ENCODE data around the gene TM4SF20.

The TM4SF20 gene

GRCh38 chr2:227367427-227367795 lies 11.7 kb downstream of the TM4SF20 start:
- Histone ChIP-seq H3K27ac (ENCODE audit: extremely low read depth, low read depth, low read length) (no peak overlapping the region), H3K36me3 (ENCODE audit: control insufficient read depth in 2 of 2, insufficient read depth in 1 of 2, low read length in 2 of 2) (no peaks in the 10 kb centered on the region), H3K4me1 (ENCODE audit: control insufficient read depth, insufficient read depth, low read length) (no peaks in the 10 kb centered on the region), H3K9me3 (ENCODE audit: control insufficient read depth, insufficient read depth, low read depth, low read length) (no peaks in the 10 kb centered on the region), H3K4me3 (ENCODE audit: low read depth, low read length) (no peak overlapping the region)
- POLR2A ChIA-PET, result no interaction called here
- CTCF ChIA-PET, result interaction anchor here (0.6 kb wide), 1 partner anchor 272 kb away, joined by 3 read pairs; no protein-coding TSS in a partner anchor
- no peak for TF ChIP-seq ZNF223 (tag by site-specific recombination; IDR thresholded peaks at IDR 0.05)
- no peak for TF ChIP-seq KLF9 (tag by site-specific recombination; IDR thresholded peaks at IDR 0.05; ENCODE audit: low read depth)
- no peak for TF ChIP-seq ZNF510 (tag by site-specific recombination; IDR thresholded peaks at IDR 0.05; ENCODE audit: insufficient replicate concordance)
- TF ChIP-seq ZNF148 (tag by site-specific recombination; IDR thresholded peaks at IDR 0.05; ENCODE audit: borderline replicate concordance), result no peak
- TF ChIP-seq PRDM2 (tag by site-specific recombination; IDR thresholded peaks at IDR 0.05; ENCODE audit: borderline replicate concordance), result no peak

- H3K9me3 ChIP-seq (ENCODE audit: control insufficient read depth, insufficient read depth, low read depth, low read length), result no peaks in the 10 kb centered on the region
- CTCF ChIA-PET, result interaction anchor here (0.6 kb wide), 1 partner anchor 11 kb away, joined by 3 read pairs; no protein-coding TSS in a partner anchor
- no peak for TF ChIP-seq ZNF521 (tag by site-specific recombination; IDR thresholded peaks at IDR 0.05)
- TF ChIP-seq ZNF248 (tag by site-specific recombination; IDR thresholded peaks at IDR 0.05), result no peak
- TF ChIP-seq REPIN1 (tag by site-specific recombination; IDR thresholded peaks at IDR 0.05; ENCODE audit: low read depth), result no peak
- TF ChIP-seq IKZF3 (tag by site-specific recombination; IDR thresholded peaks at IDR 0.05), result no peak
- TF ChIP-seq, protein P1, sequence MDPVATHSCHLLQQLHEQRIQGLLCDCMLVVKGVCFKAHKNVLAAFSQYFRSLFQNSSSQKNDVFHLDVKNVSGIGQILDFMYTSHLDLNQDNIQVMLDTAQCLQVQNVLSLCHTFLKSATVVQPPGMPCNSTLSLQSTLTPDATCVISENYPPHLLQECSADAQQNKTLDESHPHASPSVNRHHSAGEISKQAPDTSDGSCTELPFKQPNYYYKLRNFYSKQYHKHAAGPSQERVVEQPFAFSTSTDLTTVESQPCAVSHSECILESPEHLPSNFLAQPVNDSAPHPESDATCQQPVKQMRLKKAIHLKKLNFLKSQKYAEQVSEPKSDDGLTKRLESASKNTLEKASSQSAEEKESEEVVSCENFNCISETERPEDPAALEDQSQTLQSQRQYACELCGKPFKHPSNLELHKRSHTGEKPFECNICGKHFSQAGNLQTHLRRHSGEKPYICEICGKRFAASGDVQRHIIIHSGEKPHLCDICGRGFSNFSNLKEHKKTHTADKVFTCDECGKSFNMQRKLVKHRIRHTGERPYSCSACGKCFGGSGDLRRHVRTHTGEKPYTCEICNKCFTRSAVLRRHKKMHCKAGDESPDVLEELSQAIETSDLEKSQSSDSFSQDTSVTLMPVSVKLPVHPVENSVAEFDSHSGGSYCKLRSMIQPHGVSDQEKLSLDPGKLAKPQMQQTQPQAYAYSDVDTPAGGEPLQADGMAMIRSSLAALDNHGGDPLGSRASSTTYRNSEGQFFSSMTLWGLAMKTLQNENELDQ (tag by site-specific recombination; IDR thresholded peaks at IDR 0.05; ENCODE audit: low read depth), result no peak
- no peak for TF ChIP-seq ZNF350 (tag by site-specific recombination; IDR thresholded peaks at IDR 0.05)
- no peak for TF ChIP-seq CTCF (tag by site-specific recombination; IDR thresholded peaks at IDR 0.05)
- TF ChIP-seq ZBTB17 (tag by site-specific recombination; IDR thresholded peaks at IDR 0.05), result no peak
- TF ChIP-seq ZNF391 (tag by site-specific recombination; IDR thresholded peaks at IDR 0.05; ENCODE audit: borderline replicate concordance, low read depth), result no peak
- no peak for TF ChIP-seq ZNF133 (tag by site-specific recombination; IDR thresholded peaks at IDR 0.05)
- no peak for TF ChIP-seq ZNF692 (tag by site-specific recombination; IDR thresholded peaks at IDR 0.05)
- no peak overlapping the region for H3K27ac ChIP-seq (ENCODE audit: extremely low read depth, low read depth, low read length)
- no peaks in the 10 kb centered on the region for H3K4me1 ChIP-seq (ENCODE audit: control insufficient read depth, insufficient read depth, low read length)
- H3K4me3 ChIP-seq (ENCODE audit: low read depth, low read length), result no peak overlapping the region
- H3K36me3 ChIP-seq (ENCODE audit: control insufficient read depth in 2 of 2, insufficient read depth in 1 of 2, low read length in 2 of 2), result no peaks in the 10 kb centered on the region
- POLR2A ChIA-PET, result no interaction called here
These were observed 12.2 kb downstream of the TM4SF20 start for GRCh38 chr2:227366769-227367426.

All from HEK293 (cell line).